ENCODE results near the gene PES1.
"Not testable (repeated sequence)": the region's sequence is repeated elsewhere in the genome, so short reads cannot be mapped to it uniquely, and the experiment has no call there.

PES1 gene

DNA sequence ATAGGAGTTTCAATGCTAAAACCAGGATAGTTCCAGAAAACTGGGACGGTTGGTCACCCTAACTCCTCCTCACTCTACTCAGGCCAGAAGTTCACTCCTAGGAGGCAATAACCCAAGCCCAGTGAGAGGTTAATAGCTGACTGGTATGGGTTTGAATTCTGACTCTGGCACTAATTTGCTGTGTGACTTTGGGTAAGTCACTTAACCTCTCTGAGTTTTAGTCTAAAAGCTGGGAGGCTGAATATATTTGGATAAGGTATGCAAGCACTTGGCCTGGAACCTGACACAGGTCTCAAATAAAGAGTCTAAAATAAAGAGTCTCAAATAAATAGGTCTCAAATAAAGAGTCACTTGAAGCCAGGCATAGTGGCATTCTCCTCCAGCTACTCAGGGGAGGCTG, 39.0 kb downstream of the PES1 start:
- DNase-seq (ENCODE audit: low spot score), result no peak

GRCh38 chr22:30551813-30552212, 39.9 kb downstream of the PES1 start:
- DNase-seq (ENCODE audit: low spot score), result not testable (repeated sequence)

DNA sequence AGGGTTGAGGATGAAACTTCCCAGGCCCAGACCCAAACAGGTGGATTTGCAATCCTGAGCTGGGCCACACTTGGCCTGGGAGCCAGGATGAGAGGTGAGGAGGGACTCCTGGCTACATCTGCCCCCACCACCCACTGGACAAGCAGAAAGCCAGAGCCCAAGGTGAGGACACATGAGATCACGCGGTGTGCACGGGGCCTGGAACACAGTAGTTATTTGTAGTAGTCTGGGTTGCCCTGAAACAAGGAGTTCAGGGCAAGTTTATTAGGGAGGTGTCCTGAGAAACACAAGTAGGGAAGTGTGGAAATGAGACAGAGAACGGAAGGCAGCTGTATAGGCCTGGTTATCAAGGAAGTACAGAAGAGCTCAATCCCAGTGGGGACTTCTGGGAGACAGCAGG, 44.5 kb downstream of the PES1 start:
- DNase-seq (ENCODE audit: low spot score), result no peak

DNA sequence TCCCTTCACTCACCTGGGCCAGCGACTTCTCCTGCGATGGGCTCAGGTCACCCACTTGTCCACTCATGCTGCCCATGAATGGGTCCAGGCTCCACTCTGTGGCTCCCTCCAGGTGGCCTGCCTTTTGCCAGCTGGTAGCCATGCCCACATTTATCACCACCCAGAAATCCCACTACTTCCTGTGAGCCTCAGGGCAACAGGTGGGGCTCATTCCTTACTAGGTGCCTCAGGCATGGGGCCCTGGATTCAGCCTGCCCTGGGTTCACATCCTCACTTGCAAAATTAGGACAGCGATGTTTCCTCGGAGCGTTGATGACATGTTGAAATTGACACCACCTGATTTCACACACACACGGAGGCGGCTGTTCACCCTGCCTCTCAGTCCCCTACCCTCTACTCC, 45.1 kb downstream of the PES1 start, which contains the start of gene SEC14L6:
SEC14L6 (minus strand) TSS at position 126 of the 400 bp plus-strand sequence; CDS start at position 67, 59 bp downstream.
- DNase-seq (ENCODE audit: low spot score), result no peak

DNA sequence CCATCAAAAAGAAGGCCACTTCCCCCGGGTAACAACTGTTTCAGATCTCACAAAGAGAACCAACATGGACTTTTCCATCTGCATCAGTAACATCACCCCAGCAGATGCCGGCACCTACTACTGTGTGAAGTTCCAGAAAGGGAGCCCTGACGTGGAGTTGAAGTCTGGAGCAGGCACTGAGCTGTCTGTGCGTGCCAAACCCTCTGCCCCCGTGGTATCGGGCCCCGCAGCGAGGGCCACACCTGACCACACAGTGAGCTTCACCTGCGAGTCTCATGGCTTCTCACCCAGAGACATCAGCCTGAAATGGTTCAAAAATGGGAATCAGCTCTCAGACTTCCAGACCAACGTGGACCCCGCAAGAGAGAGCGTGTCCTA, 48.9 kb downstream of the PES1 start:
- DNase-seq (ENCODE audit: low spot score), result no peak

DNA sequence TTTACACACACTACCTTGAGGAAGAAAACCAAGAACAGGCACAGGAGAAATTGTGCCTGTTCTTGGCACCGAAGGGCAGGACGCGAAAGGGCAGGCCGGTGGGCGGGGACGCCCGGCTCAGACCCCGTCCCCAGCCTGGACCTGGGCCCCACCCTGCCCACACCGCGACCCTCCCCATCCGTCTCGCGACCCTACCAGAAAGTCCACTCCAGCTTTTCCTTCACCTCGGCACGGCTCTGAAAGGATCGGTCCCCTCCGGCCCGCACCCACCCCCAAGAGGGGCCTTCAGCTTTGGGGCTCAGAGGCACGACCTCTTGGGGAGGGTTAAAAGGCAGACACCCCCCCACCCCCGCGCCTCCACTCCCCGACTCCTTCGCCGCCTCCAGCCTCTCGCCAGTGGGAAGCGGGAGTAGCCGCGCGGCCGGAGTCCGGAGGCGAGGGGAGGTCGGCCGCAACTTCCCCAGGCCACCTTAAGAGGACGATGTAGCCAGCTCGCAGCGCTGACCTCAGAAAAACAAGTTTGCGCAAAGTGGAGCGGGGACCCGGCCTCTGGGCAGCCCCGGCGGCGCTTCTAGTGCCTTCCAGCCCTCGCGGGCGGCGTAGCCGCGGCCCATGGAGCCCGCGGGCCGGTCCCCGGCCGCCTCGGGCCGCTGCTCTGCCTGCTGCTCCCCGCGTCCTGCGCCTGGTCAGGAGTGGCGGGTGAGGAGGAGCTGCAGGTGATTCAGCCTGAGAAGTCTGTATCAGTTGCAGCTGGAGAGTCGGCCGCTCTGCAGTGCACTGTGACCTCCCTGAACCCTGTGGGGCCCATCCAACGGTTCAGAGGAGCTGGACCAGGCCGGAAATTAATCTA, 49.5 kb downstream of the PES1 start:
- no peak for DNase-seq (ENCODE audit: low spot score)

GRCh38 chr22:30541511-30541910, 50.2 kb downstream of the PES1 start:
- DNase-seq (ENCODE audit: low spot score), result not testable (repeated sequence)

GRCh38 chr22:30539368-30539767, 52.3 kb downstream of the PES1 start:
- DNase-seq (ENCODE audit: low spot score), result no peak

DNA sequence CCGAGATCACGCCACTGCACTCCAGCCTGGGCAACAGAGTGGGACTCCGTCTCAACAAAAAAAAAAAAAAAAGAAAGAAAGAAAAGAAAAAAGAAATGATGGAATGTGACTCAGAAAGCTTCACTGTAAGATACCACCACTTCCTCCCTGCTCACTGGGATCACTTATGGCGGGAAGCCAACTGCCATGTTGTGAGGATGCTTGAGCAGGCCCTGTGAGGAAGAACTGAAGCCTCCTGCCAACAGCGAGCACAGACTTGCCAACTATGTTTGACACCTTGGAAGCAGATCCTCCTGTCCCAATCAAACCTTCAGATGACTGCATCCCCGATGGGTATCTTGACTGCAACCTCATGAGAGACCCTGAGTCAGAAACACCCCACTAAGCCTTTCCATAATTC, 53.4 kb downstream of the PES1 start:
- DNase-seq (ENCODE audit: low spot score), result no peak

DNA sequence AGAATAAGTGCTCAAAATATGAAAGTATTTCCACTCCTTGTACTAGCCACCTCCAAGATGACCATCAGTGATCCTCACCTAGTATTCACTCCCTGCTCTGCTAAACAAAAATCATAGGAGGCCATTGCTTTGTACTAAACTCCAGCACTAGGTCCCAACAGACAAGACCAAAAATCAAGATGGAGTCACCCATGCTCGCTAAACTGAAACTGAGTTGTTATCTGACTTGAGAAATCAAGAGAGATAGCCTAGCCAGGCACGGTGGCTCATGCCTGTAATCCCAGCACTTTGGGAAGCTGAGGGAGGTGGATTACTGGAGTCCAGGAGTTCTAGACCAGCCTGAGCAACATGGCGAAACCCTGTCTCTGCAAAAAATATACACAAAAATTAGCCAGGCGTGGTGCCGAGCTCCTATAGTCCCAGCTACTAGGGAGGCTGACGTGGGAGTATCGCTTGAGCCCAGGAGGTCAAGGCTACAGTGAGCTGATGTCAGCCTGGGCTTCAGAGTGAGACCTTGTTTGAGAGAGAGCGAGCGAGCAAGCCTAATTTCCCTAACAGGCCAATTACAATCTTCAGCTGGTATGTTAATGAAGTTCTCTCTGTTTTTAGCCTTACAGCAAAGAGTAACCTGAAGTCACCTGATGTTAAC, 54.5 kb downstream of the PES1 start:
- DNase-seq (ENCODE audit: low spot score), result no peak

GRCh38 chr22:30535182-30535581, 56.5 kb downstream of the PES1 start:
- DNase-seq (ENCODE audit: low spot score), result no peak

- DNase-seq (ENCODE audit: low spot score), result no peak
These were observed 59.8 kb downstream of the PES1 start for GRCh38 chr22:30531651-30532608.

DNA sequence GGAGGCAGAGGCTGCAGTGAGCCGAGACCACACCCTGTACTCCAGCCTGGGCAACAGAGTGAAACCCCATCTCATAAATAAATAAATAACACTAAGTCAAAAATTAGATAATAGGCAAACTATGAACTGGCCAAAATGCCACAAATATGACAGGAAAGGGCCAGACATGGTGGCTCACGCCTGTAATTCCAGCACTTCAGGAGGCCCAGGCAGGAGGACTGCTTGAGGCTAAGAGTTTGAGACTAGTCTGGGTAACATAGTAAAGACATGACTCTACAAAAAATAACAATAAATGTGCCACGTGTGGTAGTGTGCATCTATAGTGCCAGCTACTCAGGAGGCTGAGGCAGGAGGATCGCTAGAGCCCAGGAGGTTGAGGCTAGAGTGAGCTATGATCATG, 65.1 kb downstream of the PES1 start:
- no peak for DNase-seq (ENCODE audit: low spot score)
